ENCODE data around the gene KIF23.

The KIF23 gene

DNA sequence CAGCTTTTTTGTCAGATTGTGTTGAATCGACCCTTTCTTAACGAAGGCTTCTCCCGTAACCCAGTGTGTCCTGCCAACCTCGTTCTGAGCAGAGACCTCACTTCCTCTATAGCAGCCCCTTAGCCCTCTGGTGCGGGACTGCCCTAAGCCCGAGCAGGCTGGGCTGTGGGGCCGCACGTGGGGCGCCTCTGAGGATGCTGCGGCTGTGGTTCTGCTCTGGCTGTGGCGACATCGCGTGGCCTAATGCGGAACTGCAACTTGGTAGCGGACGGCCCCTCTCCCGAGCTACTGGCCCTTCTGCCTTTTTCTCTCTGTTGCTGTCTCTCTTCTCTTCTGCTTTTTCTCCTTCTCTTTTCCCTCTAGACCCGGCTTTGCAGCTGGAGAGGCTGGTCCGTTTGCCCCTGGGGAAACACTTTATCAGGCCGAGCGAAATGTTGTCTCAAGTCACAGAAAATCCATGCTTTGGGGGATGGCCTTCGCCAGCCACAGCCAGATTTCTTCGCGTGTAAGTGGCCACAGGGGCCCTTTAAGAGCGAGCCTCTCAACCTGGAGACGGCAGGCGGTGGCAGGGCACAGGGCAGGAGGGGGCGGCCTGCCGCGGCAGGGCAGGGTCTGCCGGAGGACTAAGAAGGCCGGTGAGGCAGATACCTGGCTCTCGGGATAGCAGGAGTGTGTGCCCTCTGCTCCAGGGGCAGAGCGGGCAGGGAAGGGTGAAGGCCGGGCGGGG, 19.4 kb upstream of the KIF23 start:
- peak; percentile 55 to 73 for DNase-seq (ENCODE audit: low read depth in 2 of 2, low spot score in 1 of 2)

DNA sequence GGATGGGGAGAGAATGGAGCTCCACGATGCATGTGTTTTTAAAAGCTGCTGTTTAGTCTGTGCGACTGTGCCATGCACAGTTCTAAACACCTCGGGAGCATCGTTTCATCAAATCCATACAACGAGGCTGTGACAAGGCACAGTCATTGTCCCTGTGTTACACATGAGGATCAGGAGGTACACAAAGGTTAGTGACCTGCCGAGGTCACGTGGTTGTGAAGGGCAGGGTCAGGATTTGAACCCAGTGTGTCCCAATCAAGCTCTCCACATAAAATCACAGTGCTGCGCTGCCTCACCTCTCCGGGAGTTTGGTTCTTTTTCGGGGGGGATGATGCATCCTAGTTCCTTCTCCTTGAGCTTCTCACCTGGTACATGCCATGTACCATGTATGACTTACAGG, 18.7 kb upstream of the KIF23 start:
- DNase-seq (ENCODE audit: low read depth in 2 of 2, low spot score in 1 of 2) = no peak

DNA sequence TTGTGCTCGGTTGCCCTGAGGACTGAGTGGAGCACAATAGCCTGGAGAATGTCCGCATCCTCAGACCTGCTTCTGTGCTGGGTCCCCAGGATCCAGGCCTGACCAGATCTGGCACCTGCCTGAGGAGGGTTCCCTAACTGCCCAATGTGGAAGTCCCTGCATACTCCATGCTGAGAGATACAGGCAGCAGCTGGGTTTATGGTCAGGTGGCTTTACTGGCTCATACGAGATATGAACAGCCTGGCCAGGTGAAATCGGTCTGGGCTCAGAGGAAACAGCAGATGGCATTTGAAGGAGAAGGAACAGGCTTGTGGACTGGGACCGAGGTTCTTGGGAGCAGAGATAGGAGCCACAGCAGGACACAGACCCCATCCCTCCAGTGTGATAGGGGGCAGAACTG, 18.2 kb upstream of the KIF23 start:
- DNase-seq (ENCODE audit: low read depth in 2 of 2, low spot score in 1 of 2) = no peak

DNA sequence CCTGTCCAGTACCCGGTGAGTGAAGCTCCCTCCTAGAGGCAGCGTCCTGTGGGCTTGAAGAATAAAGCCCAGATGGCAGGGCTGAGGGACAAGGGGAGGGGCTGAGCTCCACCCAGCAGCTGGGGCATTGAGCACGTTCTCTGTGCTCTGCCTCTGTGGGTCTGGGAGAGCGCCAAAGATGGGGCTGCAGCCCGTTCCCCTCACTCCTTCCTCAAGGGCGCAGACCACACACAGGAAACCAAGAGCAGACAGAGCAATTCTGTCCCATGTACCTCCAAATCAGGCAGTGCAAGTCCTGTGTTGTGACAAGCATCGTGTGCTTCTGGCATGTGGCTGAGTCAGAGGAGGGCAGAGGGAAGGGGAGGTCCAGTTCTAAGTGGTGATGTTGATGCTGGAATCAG, 15.7 kb upstream of the KIF23 start:
- DNase-seq (ENCODE audit: low read depth in 2 of 2, low spot score in 1 of 2) = no peak

DNA sequence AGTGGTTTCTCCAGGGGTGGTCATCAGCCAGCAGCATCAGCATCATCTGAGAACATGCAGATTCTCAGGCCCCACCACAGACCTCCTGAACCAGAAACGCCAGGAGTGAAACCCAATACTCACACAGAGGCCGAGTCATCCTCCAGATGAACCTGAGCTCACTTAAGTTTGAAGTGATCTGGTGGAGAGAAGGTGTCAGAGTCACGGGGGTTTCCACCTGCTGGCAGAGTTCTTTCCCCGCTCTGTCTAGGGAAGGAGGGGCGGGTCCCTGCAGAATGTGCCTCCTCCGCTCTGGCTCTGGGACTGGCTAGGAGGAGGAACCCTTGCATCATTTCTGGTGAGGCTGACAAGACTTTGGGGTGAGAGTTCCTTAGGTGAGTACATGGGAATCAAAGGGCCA, 13.3 kb upstream of the KIF23 start:
- no peak for DNase-seq (ENCODE audit: low read depth in 2 of 2, low spot score in 1 of 2)

DNA sequence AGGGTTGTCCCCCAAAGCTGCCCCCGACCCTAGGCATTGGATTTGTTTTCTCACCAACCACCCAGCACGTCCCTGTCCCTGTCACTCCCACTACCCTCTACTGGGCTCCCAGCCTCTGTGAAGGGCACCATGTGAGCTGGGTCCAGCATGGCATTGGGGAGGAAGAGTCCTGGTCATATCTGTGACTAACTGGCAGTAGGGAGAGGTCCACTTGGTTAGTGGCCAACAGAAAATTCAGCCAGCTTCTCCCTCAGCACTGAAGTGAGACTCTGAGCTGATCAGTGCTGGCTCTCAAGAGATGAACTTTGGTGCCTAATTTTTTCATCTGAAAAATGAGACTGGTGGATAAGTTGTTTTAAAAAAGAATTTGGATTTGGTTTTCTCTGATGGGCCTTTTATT, 11.3 kb upstream of the KIF23 start:
- no peak for DNase-seq (ENCODE audit: low read depth in 2 of 2, low spot score in 1 of 2)

DNA sequence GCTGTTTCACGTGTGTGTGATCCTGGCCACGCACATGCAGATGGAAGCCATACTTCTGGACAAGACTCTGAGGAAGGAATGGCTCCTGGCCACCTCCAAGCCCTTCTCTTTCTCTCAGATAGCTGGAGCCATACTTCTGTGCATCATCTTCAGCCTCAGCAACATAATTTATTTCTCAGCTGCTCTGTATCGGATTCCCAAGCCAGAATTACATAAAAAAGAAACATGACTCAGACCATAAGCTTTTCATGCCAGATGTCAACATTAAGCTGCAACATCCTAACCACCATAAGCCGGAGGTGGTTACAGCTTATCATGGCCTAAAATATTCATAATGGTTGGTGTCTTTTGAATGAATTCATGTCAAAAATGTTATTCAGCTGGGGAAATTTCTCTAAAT, 10.6 kb upstream of the KIF23 start:
- no peak for DNase-seq (ENCODE audit: low read depth in 2 of 2, low spot score in 1 of 2)

DNA sequence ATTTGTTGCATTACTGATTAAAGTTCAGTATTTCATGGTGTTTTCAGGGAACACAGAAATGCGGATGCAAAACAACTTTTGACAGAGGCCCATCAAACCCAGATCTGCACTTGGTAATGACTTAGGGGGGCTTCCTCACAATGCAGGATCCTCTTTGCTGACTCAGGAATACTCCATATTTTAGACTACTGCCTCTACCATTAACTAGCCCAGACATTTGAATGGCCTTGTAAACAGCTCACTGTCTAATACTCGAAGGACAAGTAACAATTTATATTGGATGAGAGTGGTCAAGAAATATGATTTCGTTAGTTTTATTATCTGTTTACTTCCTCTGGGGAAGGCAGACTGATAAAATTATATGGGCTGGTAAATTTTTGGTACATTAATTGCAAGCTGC, 9.0 kb upstream of the KIF23 start:
- DNase-seq (ENCODE audit: low read depth in 2 of 2, low spot score in 1 of 2) = no peak

DNA sequence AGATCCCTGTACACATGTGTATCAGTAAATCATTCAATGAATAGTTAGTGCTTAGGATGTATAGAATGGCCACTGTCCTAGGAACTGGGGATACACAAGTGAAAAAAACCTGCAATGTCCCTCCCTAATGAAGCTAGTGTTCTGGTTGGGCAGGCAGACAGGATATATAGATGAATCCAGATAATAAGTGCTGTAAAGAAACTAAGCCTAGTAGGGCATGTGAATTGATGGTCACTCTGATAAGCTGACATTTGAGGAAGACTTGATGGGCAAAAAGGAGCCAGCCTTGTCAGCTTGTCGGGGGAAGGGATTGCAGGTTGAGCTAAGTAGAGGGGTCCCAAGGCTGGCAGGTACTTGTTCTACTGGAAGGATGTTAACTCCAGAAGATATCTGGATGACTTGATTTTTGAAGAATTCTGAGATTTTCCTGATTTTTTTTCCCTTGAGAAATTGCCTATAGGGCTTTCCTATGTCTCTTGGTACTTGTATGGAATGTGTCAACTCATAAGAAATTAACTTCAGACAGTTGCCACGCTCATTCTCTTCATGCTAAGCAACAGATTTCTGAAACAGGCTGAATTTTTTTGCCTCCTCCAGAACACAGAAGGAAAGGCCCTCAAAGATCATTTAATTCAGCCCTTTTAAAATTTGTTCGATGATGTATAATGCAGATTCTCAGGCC, 6.3 kb upstream of the KIF23 start:
- DNase-seq (ENCODE audit: low read depth in 2 of 2, low spot score in 1 of 2) = no peak

DNA sequence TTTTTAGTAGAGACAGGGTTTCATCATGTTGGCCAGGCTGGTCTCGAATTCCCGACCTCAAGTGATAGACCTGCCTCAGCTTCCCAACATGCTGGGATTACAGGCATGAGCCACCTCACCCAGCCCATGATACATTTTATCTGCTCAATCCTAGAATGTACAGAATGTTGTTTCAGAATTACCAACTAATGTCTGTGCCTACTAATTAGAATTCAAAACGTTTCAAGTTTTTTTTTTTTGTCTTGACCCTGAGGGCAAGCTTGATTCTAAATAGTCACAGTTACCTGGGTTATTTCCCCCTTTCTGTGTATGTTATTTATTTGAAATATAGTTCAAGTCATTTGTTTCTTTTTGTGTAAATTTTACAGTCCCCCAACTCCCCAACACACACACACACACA, 5.3 kb upstream of the KIF23 start:
- no peak for DNase-seq (ENCODE audit: low read depth in 2 of 2, low spot score in 1 of 2)

DNA sequence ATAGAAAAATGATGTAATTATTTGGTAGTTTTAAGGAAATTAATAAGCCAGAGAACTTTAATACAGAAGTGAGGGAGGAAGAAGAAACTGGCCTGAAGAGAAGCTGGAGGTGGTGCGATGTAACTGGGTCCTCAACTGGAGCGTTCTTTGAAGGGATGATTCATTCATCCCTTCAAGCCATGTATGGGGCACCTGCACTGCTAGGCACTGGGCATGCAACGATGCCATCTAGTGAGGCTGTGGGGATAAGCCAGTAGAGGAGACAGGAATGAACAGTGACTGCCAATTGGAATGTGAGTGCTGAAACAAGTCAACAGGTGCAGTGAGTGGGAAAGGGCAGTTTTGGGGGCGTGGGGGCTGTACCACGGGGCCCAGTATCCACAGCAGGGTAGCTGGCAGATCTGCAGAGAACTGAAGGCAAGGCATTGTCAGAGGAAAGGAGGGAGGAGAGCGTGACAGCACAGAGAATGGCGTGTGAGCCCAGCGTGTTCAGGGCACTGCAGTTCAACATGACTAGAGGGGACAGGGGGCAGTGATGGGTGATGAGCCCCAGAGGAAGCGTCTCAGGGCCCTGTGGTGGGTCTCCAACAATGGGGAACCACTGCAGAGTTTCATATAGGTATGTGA, 3.8 kb upstream of the KIF23 start:
- no peak for DNase-seq (ENCODE audit: low read depth in 2 of 2, low spot score in 1 of 2)

DNA sequence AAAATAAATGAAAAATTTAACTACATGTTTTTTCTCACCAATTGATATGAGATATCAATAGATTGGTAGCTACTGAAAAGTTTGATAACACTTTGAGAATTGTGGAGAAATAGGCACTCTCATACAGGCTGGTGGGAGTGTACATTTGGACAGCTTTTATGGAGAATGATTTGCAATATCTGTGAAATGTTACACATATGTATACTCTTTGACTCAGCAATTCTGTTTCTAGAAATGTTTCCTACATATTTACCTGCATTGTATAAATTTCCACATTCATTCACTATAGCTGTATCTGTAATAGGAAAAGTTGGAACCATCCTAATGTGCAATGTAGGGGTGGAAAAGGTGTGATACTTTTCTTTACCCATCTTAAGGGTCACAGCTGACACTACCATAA, 1.9 kb upstream of the KIF23 start:
- no peak for DNase-seq (ENCODE audit: low read depth in 2 of 2, low spot score in 1 of 2)

DNA sequence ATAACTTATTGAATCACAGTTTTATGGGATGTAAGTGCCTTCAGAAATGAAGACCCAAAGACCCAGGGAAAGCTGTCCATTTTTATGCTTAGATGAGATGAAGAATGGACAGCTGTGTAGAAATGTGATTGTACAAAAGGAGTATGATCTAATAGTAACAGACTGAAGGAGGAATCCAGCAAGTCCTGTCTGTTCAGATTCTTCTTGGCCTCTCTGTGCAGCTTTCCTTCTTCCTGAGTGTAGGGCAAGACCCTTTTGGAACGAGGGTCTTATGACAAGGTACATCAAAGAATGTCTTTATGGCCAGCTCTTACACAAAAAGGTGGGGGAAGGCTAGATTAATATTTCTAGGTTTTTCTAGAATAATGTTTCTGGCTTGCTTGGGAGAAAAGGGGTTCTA, 1.4 kb upstream of the KIF23 start:
- DNase-seq (ENCODE audit: low read depth in 2 of 2, low spot score in 1 of 2) = no peak

DNA sequence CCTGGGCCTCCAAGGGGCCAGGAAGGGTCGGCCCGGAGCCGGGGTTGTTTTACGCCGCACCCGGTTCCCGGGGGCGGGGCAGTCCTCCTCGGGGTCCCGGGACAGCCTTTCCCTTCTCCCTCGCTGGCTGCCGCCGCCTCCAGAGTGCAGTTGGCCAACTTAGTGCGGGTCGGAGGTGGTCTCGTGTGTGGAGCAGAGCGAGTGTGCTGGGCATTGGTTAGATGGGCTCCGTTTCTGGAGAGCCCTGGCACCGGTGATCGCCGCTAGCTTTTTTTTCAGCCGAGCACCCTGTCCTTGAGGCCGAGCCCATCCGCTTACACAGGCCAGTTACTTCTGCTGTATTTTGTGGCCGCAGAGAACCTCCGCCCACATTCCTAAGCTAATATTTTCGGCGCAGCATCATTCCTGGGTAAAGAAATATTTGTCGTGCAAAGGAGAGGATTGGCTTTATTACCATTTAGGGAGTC, 585 bp downstream of the KIF23 start:
- no peak for DNase-seq (ENCODE audit: low read depth in 2 of 2, low spot score in 1 of 2)

DNA sequence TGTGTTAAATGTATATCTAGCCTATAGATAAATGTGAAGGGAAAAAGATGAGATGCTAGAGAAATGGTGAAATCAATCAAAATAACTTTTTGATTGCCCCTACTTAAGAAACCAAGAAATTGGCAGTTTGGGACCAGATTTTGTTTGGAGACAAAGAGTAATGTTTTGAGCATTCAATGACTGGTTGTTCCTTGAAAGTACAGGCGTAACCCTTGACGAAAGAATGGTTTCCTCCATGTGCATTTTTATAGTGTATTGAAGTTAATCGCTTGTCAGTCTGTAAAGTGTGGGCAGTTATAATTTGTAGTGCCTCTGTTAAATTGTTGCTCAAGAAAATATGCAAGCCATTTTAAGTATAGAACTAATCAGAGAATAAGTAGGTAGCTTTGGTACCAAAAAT, 1.2 kb downstream of the KIF23 start:
- no peak for DNase-seq (ENCODE audit: low read depth in 2 of 2, low spot score in 1 of 2)

DNA sequence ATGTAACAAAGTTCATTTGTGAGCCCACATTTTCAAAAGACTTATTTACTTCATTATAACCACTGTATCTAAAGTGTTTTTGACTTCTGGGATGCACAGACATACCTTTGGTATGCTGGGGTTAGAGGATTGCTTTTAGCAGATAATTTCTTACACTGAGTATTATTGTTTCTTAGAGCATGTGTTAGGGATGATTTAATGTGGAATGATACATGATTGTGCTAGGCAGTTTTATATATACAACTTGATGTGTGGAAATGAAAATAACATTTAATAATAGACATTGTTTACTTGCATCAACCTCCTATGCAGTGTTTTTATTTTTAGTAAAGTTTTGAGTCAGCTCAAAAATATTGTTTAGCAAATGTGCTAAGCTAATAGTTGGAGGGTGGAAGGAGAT, 3.4 kb downstream of the KIF23 start:
- DNase-seq (ENCODE audit: low read depth in 2 of 2, low spot score in 1 of 2) = no peak

DNA sequence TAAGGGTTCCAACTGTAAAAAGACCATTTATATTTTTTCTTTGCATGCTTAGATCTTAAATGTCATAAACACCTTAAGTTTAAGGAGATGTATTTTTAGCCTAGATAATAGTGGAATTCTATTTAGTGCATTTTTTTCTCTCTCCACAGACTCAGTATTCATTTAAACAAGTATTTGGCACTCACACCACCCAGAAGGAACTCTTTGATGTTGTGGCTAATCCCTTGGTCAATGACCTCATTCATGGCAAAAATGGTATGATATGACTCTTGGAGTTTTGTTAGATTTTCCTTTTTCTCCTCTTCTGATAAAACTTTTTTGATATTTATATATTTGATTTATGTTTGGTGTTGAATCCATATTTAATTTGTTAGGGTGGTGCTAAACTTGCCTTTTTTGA, 7.3 kb downstream of the KIF23 start:
- no peak for DNase-seq (ENCODE audit: low read depth in 2 of 2, low spot score in 1 of 2)

DNA sequence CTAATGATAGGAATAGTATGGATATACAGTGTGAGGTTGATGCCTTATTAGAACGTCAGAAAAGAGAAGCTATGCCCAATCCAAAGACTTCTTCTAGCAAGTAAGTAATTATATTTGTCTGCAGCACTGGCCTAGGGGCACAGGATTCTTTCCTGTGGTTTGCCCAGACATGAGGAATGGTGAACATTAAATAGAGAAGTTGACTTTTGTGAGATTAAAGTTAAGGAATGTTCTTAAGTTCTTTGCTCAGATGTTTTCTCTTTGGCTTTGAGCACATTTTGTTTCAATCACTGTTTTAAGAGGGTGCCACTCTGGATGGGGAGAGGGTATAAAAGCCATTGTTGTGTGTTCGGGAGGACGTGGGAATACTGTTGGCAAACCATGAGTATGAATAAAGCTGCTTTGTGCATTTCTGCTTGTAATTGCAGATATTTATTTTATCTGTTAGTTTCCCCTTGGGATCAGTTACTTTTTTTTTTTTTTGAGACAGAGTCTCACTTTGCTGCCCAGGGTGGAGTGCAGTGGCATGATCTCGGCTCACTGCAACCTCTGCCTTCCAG, 8.3 kb downstream of the KIF23 start:
- no peak for DNase-seq (ENCODE audit: low read depth in 2 of 2, low spot score in 1 of 2)

DNA sequence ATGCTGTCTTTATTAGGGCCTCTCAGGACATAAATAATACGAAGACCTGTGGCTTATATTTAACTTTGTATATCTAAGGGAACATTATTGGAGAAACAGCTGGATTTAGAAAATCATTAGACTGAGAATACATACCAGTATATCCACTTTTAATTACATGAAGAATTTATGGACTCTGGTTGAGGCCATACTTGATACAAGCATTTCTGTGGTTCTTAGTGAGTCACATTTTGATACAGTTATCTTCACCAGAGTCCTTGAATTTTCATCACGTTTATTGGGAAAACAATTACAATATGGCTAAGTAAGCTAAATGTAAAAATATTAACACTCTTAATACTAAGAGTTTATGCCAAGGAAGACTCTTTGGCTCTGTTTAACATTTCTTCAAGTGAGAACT, 9.9 kb downstream of the KIF23 start:
- DNase-seq (ENCODE audit: low read depth in 2 of 2, low spot score in 1 of 2) = no peak

DNA sequence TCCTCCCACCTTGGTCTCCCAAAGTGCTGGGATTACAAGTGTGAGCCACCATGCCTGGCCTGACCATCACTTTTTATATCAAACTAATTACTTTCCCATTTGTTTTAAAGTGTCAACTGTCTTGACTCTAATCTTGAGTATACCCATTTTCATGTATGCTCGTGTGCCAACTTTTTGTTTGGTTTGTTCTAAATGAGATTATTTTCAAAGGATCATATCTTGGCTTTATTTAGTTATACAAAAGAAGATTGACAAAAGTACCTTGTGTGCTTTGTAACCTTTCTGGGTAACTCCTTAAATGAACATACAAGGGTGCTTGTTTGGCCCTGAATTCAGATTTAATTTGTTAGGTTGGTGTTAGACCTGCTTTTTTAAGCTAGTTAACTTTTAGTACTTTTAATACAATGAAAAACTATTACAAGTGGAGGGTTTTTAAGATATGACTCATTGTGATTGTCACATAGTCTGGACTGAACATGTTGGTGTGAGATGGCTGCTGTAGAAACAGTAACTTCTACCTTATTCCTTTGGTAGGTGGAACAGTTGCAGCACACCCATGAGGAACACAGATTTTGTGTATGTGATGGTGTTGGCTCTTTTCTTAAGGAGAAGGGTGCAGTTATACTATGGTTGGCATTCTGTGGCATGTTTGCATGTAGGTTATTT, 10.7 kb downstream of the KIF23 start:
- no peak for DNase-seq (ENCODE audit: low read depth in 2 of 2, low spot score in 1 of 2)

DNA sequence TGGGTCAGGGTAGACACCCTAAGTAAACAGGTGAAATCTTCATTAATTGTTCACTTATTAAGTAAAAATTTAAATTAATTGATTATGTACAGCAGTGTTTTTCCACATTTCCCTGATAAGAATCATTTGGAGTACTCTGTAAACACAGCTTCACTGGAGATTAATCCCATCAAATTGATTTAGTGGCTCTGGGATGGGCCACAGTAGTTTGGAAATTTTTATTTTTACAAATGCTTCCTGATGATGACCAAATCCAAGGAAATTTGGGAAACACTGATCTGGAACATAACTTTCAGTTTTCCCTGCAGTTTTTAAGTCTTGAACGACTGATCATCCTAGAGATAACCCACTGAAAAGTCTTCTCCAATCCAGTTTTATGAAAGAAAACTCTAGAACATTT, 19.7 kb downstream of the KIF23 start:
- DNase-seq (ENCODE audit: low read depth in 2 of 2, low spot score in 1 of 2) = no peak

DNA sequence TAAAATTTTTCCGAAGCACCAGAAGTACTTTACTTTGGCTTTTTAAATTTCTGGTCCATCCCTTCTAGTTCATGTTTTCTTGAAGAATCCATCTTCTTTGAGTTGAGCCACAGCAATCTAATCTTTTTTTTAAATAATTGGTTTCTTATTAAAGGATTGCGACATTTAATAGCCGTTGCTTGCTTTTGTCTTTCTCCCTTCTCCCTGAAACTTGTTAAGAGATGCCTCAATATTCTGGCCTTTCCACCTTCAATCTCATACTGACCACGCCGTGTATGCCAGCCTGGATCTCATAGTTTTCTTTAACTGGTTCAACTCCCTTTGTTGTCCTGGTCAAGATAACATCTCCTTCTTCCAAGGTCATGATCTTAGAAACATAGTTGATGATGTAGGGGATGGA, 20.1 kb downstream of the KIF23 start:
- DNase-seq (ENCODE audit: low read depth in 2 of 2, low spot score in 1 of 2) = no peak

Measured in stimulated activated CD8-positive, alpha-beta memory T cell treated with anti-CD3 and anti-CD28 coated beads, Interleukin-4, amount 100 ng/mL, for 1 hour (primary cell).